ENCODE results near the gene COA1. TPM values are rescaled to one million over a fixed set of nuclear protein-coding genes. Genes with fewer than 3 reads are reported as not detected.

The COA1 gene
- total and polyA plus RNA-seq, 2 donors (not counting 3 experiments of a cell fraction or from before 2014, with no cell fraction given), result 38.1 to 55.1 TPM

- no peaks in the 10 kb centered on the region for H3K36me3 ChIP-seq (ENCODE audit: control insufficient read depth in 2 of 2, extremely low read depth in 1 of 2, insufficient read depth in 2 of 2, low read length in 2 of 2)
- CTCF ChIA-PET, result no interaction called here
- H3K4me2 ChIP-seq (ENCODE audit: insufficient read depth, low read length), result no peak overlapping the region
- no peak for FAIRE-seq
- dilution Hi-C loops (cut with MboI; ENCODE audit: extremely low pct_ligation_motif_present, low sequenced_read_pairs) (no loop called here), intact Hi-C loops (cut with micrococcal nuclease) (no loop called here)
- H3K27me3 ChIP-seq (ENCODE audit: control insufficient read depth in 2 of 2, insufficient read depth in 2 of 2, low read length in 2 of 2), result peaks cover 5 to 6% of the 10 kb centered on the region in 2 experiments
- DNase-seq (ENCODE audit: low read depth, low spot score), result no peak
- no peak overlapping the region for H3K27ac ChIP-seq (ENCODE audit: insufficient read depth, low read depth, low read length)
- TF ChIP-seq JUN (IDR thresholded peaks at IDR 0.05; ENCODE audit: borderline replicate concordance, insufficient read depth, insufficient read length, low read depth) (no peak), POLR2A (IDR thresholded peaks at IDR 0.05; ENCODE audit: low read depth, low read length) (no peak), GATA2 (IDR thresholded peaks at IDR 0.05; ENCODE audit: insufficient read depth, insufficient read length, low read depth, low read length) (no peak), MAX (IDR thresholded peaks at IDR 0.05; ENCODE audit: insufficient read depth, insufficient read length) (no peak)
- POLR2A ChIA-PET, result no interaction called here
- BruUV-seq (replicated peaks), result no TSS peak
- no peaks in the 10 kb centered on the region for H4K20me1 ChIP-seq (replicated peaks; ENCODE audit: control insufficient read depth, extremely low read depth, insufficient read depth, low read length)
- no peaks in the 10 kb centered on the region for H3K79me2 ChIP-seq (ENCODE audit: control insufficient read depth, insufficient read depth, low read length)
- no peak overlapping the region for H3K9ac ChIP-seq (replicated peaks; ENCODE audit: extremely low read depth, insufficient read depth, low read length)
- no peak overlapping the region for H2AFZ ChIP-seq (ENCODE audit: low read depth, low read length)
- H3K4me1 ChIP-seq (ENCODE audit: control insufficient read depth, extremely low read depth, insufficient read depth, low read length), result peaks cover 4% of the 10 kb centered on the region
- H3K4me3 ChIP-seq (replicated peaks in 1 of 3; ENCODE audit: insufficient read depth in 1 of 3, low read depth in 1 of 3, low read length in 3 of 3), result no peak overlapping the region
- no peaks in the 10 kb centered on the region for H3K9me1 ChIP-seq (replicated peaks; ENCODE audit: control insufficient read depth, extremely low read depth, insufficient read depth, low read length)
- H3K9me3 ChIP-seq (replicated peaks; ENCODE audit: control insufficient read depth, insufficient read depth, low read length), result no peaks in the 10 kb centered on the region
Observed at GRCh38 chr7:43753271-43753810, 24.0 kb upstream of the COA1 start.

- no peak overlapping the region for H3K4me2 ChIP-seq (ENCODE audit: insufficient read depth, low read length)
- no peaks in the 10 kb centered on the region for H3K79me2 ChIP-seq (ENCODE audit: control insufficient read depth, insufficient read depth, low read length)
- no peak overlapping the region for H3K27ac ChIP-seq (ENCODE audit: insufficient read depth, low read depth, low read length)
- intact Hi-C loops (cut with micrococcal nuclease) (no loop called here), dilution Hi-C loops (cut with MboI; ENCODE audit: extremely low pct_ligation_motif_present, low sequenced_read_pairs) (no loop called here)
- no peaks in the 10 kb centered on the region for H3K9me3 ChIP-seq (replicated peaks; ENCODE audit: control insufficient read depth, insufficient read depth, low read length)
- TF ChIP-seq JUN (IDR thresholded peaks at IDR 0.05; ENCODE audit: borderline replicate concordance, insufficient read depth, insufficient read length, low read depth) (no peak), POLR2A (IDR thresholded peaks at IDR 0.05; ENCODE audit: low read depth, low read length) (no peak), MYC (IDR thresholded peaks at IDR 0.05; ENCODE audit: low read depth, low read length) (no peak), EZH2 (IDR thresholded peaks at IDR 0.05; ENCODE audit: borderline replicate concordance, low read depth, low read length, severe bottlenecking) (no peak)
- FAIRE-seq (no peak), DNase-seq (ENCODE audit: low read depth, low spot score) (no peak)
- H3K4me3 ChIP-seq (replicated peaks in 1 of 3; ENCODE audit: insufficient read depth in 1 of 3, low read depth in 1 of 3, low read length in 3 of 3), result no peak overlapping the region
- no peak overlapping the region for H2AFZ ChIP-seq (ENCODE audit: low read depth, low read length)
- ChIA-PET CTCF (interaction anchor here (1.0 kb wide), 1 partner anchor 9 kb away, joined by 3 read pairs; no protein-coding TSS in a partner anchor), POLR2A (no interaction called here)
- H3K4me1 ChIP-seq (ENCODE audit: control insufficient read depth, extremely low read depth, insufficient read depth, low read length), result no peaks in the 10 kb centered on the region
- H3K9me1 ChIP-seq (replicated peaks; ENCODE audit: control insufficient read depth, extremely low read depth, insufficient read depth, low read length), result no peaks in the 10 kb centered on the region
- no peaks in the 10 kb centered on the region for H3K36me3 ChIP-seq (ENCODE audit: control insufficient read depth in 2 of 2, extremely low read depth in 1 of 2, insufficient read depth in 2 of 2, low read length in 2 of 2)
- H4K20me1 ChIP-seq (replicated peaks; ENCODE audit: control insufficient read depth, extremely low read depth, insufficient read depth, low read length), result no peaks in the 10 kb centered on the region
- no peak overlapping the region for H3K9ac ChIP-seq (replicated peaks; ENCODE audit: extremely low read depth, insufficient read depth, low read length)
- BruUV-seq (replicated peaks), result no TSS peak
- peaks cover 5 to 6% of the 10 kb centered on the region in 2 experiments for H3K27me3 ChIP-seq (ENCODE audit: control insufficient read depth in 2 of 2, insufficient read depth in 2 of 2, low read length in 2 of 2)
Observed at GRCh38 chr7:43752411-43752810, 23.1 kb upstream of the COA1 start.
